Epithelial cell of esophagus (primary cell): ENCODE data around the gene SPDYE4.
"Not testable (repeated sequence)": the region's sequence is repeated elsewhere in the genome, so short reads cannot be mapped to it uniquely, and the experiment has no call there.

Experiments
- DNase-seq: peaks from one replicate; pipeline ENCODE4 v3.0.0; 2010; ENCODE audit warnings: low read depth
- H3K4me3 ChIP-seq: 2 replicates; pipeline ENCODE4 v1.5.1; 2011; ENCODE audit warnings: mild to moderate bottlenecking, low read length, control low read depth
- TF ChIP-seq, protein P1 (sequence below): IDR thresholded peaks from 2 replicates; pipeline ENCODE4 v1.5.1; 2011; ENCODE audit warnings: low read depth, mild to moderate bottlenecking, low read length, control low read depth, inconsistent platforms; ENCODE audit not compliant: insufficient read depth; ENCODE audit errors: missing control alignments

The SPDYE4 gene, protein sequence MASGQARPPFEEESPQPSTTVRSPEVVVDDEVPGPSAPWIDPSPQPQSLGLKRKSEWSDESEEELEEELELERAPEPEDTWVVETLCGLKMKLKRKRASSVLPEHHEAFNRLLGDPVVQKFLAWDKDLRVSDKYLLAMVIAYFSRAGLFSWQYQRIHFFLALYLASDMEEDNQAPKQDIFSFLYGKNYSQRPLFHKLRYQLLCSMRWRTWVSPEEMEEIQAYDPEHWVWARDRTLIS

DNA sequence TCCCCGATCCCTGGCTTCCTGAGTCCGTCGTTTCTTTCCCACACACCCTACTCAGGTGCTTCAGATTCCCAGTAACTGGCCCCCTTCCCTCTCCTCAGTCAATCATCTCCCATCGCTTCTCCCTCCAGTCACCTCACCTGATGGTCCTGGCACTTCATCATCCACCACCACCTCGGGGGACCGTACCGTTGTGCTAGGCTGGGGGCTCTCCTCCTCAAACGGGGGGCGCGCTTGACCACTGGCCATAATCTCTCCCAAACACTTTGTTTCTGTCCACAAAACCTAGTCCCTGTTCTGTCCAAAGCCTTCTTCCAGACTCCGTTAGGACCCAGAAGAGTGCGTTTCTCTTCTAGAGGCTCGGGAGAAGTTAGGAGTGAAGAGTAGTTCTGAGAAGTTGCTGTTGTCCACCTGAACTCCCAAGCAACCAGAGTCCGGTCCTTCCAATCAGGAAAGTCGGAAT lies at the start of gene SPDYE4:
Gene SPDYE4, minus strand, starts transcription at position 410 of the 460 bp plus-strand sequence. Its CDS starts 164 bp downstream, at position 246.
- no peak within 1 kb of the TSS for H3K4me3 ChIP-seq
- TF ChIP-seq, protein P1, sequence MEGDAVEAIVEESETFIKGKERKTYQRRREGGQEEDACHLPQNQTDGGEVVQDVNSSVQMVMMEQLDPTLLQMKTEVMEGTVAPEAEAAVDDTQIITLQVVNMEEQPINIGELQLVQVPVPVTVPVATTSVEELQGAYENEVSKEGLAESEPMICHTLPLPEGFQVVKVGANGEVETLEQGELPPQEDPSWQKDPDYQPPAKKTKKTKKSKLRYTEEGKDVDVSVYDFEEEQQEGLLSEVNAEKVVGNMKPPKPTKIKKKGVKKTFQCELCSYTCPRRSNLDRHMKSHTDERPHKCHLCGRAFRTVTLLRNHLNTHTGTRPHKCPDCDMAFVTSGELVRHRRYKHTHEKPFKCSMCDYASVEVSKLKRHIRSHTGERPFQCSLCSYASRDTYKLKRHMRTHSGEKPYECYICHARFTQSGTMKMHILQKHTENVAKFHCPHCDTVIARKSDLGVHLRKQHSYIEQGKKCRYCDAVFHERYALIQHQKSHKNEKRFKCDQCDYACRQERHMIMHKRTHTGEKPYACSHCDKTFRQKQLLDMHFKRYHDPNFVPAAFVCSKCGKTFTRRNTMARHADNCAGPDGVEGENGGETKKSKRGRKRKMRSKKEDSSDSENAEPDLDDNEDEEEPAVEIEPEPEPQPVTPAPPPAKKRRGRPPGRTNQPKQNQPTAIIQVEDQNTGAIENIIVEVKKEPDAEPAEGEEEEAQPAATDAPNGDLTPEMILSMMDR, result no peak
- no peak for DNase-seq

DNA sequence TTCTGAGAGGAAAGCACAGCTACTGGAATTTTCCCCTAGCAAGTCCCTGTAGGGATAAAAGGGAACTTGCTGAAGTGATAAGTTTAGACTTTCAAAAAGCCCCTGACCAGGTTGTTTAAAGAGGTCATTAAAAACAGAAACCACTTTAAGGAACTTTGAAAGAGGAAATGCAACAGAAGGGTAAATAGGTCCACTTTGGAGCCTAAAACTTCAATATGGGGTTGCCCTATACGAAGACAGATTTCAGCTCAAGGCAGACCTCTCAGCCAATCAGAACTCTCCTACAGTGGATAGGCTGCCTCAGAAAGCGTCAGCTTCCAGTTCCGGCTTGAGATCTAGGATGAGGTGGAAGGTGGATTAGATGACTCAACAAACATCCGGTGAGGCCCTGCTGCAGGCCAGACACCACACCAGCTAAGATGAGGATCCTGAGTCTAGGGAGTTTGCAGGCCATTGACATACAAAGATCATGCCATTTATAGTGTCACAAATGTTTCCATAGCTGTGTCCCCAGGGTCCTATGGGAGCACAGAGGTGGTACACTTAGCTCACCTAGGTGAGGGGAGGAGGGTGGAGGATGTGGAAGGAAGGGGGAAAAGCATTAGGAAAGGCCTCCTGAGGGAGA lies 48.7 kb upstream of the SPDYE4 start:
- peak; percentile 31 for DNase-seq
- TF ChIP-seq, protein P1, result no peak
- no peak overlapping the region for H3K4me3 ChIP-seq

DNA sequence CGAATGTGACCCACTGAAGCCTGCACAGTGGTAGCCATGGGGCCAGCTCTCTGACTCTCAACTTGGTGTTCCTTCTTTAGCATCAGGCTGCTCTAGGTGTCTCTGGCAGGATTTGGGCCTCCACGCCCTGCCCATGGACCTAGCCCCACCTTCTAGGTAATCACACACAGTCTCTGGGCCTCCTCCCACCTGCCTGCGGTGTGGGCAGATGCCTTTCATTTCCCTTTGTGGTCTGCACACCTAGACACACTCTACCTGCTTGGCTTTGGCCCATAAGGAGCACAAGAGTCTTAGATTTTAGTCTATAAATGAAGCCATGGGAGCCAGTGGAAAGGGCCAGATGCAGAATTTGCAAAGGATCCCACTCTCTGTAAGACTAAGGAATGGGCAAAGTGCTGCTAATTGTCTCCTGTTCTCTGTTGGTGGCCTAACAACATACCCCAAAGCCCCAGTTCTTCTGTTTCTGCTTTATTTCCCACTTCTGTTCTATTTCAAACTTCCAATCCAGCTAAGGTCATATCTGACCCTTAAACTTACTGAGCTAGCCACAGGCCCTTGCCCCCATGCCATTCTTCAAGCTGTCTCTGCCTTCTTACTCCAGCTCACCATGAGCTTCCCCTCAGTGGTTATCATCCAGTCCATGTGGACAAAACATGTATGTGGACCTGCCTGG lies 48.0 kb upstream of the SPDYE4 start:
- TF ChIP-seq, protein P1, result no peak
- no peak for DNase-seq
- no peak overlapping the region for H3K4me3 ChIP-seq

DNA sequence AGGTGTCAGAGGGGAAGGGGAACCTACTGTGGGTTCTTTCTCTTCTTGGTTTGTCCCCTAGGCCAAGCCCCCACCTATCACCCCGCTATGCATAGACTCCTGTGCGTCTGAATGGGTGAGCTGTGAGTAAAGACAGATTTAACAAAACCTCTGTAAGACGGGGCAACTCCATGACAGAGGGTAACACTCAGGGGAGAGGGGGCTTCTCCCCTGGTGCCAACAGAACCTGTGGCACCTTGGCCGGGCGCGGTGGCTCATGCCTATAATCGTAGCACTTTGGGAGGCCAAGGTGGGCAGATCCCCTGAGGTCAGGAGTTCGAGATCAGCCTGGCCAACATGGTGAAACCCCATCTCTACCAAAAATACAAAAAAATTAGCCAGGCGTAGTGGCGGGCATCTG lies 47.0 kb upstream of the SPDYE4 start:
- not testable (repeated sequence) for DNase-seq, H3K4me3 ChIP-seq

DNA sequence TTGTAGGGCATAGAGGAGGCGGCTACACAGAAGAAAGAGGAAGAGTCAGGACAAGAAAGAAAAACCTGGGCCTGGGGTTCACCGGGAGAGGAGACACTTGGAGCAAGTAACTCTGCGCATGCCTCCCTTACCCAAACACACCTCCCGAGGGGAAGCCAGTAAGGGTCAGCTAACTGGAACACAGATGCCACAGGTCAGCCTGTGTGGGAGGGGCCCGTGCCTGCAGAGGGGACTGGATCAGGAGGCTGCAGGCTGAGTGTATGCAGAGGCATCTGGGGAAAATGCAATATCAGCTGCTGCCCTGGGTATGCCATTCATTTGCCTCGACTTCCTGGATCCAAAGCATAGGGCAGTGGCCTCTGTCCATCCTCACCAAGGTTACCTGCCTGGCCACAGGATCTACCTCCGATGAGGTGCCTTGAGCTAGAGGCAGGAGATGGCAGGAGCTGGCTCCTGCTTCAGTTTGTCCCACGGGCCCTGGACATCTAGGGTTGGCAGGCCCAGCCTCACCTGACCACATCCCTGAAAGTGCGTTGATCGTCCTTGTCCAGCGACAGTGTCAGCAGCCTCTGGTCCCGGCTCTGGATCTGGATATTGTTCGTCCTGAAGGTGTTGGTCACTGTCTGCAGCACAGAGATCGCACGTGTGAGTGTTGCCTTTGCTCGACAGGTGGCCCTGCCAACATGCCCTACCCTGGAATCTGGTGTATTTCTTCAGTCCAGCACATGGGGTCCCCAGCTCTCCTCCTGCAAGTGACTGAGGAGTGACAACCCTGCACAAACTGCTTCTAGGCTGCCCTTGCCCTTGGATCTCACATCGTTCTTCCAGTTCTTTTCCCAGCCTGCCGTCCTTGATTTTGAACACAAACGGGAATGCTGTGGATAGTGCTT lies 45.4 kb upstream of the SPDYE4 start:
- H3K4me3 ChIP-seq, result no peak overlapping the region
- TF ChIP-seq, protein P1, result no peak
- no peak for DNase-seq

DNA sequence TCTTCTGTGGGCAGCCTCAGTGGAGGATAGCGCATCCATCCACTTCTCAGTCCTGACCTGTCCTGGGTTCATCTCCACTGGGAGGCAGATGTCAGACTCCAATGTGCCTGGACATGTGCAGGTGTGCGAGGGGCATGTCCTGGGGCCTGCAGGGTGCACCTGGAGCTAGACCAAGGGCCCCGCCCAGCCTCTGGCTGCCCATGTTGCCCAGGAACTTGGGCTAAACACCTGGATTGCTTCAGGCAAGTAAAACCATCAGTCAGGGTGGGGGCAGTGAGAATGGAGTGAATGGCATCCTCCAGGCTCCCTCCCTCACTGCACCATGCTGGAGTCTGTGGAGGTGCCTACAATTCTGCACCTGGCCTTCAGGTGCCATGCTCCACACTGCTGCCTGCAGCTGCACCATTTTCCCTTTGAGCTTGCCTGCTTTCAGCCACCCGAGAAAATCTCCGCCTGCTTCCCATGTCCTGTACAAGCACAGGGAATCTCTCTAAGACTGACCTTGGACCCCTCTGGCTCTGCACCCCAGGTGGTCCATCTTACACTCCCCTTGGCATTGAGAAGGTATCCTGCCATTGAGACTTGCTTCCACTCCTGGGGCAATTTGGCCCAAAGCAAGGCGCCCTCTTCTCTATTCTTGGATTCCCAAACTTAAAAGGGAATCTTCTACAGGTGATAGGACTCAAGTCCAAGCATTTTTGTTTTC lies 42.9 kb upstream of the SPDYE4 start:
- TF ChIP-seq, protein P1, result no peak
- no peak overlapping the region for H3K4me3 ChIP-seq
- no peak for DNase-seq
